Urothelium cell line (cell line): Measurements from ENCODE around the gene VPS11.

ENCODE experiments used
- DNase-seq: peaks from one replicate; pipeline ENCODE4 v3.0.0; 2011; ENCODE audit warnings: low spot score, mixed read lengths
- FAIRE-seq: peaks from 2 replicates; lab custom pipeline; 2011; peaks lifted over from hg19 to GRCh38; lab: Jason Lieb, UNC

The VPS11 gene

DNA sequence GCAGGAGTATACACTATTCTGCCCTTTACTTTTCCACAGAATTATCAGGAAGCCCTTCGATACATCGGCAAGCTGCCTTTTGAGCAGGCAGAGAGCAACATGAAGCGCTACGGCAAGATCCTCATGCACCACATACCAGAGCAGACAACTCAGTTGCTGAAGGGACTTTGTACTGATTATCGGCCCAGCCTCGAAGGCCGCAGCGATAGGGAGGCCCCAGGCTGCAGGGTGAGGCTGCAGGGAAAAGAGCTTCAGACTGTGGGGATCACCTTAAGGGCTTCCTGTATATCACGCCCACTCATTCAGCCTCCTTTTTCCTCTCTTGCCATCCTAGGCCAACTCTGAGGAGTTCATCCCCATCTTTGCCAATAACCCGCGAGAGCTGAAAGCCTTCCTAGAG lies 10.2 kb downstream of the VPS11 start:
- no peak for FAIRE-seq
- no peak for DNase-seq

DNA sequence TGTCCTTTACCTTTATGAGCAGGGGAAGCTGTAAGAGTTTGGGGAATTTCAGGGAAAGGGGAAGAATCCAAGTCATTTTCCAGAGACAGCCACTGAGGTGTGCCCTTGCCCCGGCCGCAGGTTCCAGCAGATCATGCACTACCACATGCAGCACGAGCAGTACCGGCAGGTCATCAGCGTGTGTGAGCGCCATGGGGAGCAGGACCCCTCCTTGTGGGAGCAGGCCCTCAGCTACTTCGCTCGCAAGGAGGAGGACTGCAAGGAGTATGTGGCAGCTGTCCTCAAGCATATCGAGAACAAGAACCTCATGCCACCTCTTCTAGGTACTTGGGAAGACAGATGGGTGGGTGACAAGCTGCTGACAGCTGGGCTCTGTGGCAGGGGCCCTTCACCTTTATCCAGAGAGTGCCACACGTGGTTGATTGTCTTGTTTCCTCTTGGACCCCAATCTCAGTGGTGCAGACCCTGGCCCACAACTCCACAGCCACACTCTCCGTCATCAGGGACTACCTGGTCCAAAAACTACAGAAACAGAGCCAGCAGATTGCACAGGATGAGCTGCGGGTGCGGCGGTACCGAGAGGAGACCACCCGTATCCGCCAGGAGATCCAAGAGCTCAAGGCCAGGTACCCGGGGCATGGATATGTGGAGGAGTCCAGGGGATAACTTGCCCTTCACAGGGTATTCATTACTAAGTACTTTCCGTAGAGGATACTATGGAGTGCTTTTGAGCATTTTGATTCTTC lies 11.2 kb downstream of the VPS11 start:
- DNase-seq = no peak
- FAIRE-seq = no peak

DNA sequence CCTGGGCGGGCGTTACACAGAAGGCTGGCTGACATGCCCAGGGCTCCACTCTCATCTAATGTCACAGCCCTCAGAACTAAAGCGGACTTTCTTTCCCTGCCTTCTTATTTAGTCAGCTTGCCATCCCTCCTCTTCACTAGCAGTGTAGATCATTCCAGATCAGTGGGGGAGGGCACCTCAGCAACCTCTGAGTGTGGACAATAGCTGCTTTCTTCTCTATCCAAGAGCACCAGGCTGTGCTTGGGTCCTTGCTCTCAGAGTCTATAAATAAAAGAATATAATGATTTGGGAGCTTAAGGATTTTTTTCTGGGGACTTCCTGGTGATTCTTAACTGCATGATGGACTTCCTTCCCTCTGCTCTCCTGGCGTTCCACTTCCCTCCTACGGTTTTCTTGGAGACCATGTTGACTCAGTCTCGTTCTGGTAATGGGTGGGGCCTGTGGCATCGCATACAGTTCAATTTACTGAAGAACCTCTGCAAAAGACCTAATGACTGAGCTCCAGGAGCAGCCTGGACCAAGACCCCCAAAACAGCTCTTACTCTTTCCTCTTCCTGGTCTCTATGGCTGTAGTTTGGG lies 14.2 kb downstream of the VPS11 start:
- FAIRE-seq (no peak), DNase-seq (no peak)

DNA sequence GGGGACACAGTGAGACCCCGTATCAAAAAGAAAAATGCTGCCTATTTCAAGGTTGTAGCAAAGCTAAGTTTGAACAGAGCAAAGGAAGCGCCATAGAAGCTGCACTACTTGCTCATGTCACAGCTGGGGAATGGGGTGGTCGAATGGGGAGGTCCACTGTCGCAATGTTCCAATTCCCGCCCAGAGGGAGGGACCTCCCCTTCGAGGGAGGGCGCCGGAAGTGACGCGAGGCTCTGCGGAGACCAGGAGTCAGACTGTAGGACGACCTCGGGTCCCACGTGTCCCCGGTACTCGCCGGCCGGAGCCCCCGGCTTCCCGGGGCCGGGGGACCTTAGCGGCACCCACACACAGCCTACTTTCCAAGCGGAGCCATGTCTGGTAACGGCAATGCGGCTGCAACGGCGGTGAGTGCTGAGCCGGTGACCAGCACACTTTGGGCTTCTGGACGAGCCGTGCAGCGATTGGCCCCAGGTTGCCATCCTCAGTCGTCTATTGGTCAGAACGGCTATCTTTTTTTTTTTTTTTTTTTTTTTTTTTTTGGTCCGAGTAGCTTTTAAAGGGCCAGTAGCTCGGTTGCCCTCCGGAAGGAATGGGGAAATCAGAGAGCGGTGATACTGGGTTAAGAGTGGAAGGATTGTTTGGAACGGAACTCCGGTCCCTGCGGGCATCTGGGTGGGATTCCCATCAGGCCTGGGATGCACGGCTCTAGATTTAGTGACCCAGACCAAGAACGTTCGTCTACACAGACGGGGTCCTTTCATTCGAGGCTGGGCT lies 17.2 kb downstream of the VPS11 start, which contains the start of gene HMBS:
Gene HMBS, plus strand, starts transcription at position 219 of the 774 bp plus-strand sequence. Its CDS starts 153 bp downstream, at position 372.
- DNase-seq (peak; percentile 88), FAIRE-seq (no peak)

DNA sequence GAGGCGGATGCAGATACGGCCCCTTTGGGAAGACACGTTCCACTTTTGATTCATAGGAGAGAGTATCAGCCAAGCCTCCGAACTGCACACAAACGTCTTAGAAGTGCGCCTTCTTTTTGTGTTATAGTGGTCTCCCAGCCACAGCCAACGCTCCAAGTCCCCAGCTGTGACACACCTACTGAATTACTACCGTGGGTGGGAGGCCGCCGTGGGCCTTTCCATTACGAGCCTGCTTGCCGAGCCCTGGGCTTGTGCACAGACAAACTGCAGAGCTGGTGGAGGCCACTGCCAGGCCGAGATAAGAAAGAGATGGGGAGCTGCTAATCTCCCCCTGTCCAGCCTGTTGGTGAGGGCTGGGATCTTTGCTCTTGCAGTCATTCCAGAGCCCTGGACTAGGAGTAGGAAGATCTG lies 17.8 kb downstream of the VPS11 start:
- no peak for DNase-seq
- FAIRE-seq = no peak

DNA sequence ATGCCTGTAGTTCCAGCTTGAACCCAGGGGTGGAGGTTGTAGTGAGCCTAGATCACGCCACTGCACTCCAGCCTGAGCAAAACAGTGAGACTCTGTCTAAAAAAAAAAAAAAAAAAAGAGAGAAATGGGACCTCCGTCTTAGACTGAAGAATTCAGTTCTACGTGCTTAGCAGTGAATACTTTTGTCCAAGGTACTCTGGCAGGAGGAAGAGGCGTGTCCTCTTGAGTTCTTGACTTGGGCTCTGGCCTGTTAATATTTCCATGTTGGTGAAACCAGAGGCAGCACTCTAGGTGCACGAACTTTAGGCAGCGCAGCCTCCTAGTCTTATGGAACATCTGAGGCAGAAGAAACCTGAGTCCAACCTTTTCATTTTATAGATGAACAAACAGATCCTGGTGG lies 19.5 kb downstream of the VPS11 start:
- FAIRE-seq (no peak), DNase-seq (no peak)

DNA sequence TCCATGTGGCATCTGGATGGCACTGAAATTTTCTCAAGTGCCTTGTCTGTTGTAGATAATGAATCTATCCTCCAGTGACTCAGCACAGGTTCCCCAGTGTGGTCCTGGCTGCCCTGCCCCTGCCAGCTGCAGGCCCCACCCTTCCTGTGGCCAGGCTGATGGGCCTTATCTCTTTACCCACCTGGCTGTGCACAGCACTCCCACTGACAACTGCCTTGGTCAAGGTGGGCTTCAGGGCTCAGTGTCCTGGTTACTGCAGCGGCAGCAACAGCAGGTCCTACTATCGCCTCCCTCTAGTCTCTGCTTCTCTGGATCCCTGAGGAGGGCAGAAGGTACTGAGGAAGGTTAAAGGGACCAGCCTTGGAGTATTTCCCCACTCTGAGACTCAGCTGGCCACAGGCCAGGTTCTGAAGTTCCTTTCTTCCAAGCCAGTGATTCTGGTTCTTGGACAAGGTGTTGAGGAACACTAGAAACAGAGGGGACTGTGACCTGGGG lies 20.2 kb downstream of the VPS11 start:
- FAIRE-seq (no peak), DNase-seq (no peak)

DNA sequence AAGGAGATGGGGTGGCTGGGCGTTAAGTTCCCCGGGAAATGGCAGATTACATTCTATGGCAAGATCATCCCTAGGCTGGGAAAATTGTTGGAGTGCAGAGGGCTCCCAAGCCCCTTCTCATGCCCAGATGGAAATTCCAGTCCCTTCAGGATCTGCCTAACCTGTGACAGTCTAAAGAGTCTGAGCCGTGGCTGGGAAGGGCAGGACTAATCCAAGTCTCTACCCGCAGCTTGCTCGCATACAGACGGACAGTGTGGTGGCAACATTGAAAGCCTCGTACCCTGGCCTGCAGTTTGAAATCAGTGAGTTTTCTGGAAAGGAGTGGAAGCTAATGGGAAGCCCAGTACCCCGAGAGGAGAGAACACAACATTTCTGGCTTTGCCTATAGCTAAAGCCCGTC lies 20.8 kb downstream of the VPS11 start:
- no peak for DNase-seq
- FAIRE-seq = no peak

DNA sequence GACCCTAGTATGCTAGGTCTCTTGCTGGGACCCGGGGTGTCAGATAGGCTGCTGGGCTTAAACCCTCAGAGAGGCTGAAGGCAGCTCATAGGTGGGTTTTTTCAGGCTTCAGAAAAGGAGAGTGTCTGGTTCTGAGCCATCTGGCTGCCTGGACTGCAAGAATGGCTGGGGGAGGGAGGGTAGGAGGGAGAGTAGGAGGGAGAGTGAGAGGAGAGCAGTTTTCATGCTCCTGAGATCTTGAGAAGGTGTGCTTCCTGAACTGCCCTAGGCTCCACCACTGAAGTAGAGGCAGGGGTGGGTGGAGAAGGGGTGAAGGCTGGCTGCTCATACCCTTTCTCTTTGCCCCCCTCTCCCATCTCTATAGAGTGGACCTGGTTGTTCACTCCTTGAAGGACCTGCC lies 21.7 kb downstream of the VPS11 start:
- DNase-seq = no peak

DNA sequence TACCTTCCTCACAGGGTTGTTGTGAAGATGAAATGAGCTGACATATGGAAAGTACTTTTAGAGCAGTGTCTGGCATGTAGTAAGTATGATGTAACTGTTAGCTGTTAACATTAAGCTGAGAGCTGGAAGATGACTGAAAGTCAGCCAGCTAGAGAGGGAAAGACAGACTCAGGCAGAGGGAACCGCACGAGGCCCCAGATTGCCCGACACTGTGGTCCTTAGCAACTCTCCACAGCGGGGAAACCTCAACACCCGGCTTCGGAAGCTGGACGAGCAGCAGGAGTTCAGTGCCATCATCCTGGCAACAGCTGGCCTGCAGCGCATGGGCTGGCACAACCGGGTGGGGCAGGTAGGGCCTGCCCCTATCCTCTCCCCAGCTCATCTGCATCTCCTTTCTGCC lies 23.6 kb downstream of the VPS11 start:
- FAIRE-seq (no peak), DNase-seq (no peak)

More for the DNA sequence above, 21.7 kb downstream of the VPS11 start:
- FAIRE-seq = no peak

DNA sequence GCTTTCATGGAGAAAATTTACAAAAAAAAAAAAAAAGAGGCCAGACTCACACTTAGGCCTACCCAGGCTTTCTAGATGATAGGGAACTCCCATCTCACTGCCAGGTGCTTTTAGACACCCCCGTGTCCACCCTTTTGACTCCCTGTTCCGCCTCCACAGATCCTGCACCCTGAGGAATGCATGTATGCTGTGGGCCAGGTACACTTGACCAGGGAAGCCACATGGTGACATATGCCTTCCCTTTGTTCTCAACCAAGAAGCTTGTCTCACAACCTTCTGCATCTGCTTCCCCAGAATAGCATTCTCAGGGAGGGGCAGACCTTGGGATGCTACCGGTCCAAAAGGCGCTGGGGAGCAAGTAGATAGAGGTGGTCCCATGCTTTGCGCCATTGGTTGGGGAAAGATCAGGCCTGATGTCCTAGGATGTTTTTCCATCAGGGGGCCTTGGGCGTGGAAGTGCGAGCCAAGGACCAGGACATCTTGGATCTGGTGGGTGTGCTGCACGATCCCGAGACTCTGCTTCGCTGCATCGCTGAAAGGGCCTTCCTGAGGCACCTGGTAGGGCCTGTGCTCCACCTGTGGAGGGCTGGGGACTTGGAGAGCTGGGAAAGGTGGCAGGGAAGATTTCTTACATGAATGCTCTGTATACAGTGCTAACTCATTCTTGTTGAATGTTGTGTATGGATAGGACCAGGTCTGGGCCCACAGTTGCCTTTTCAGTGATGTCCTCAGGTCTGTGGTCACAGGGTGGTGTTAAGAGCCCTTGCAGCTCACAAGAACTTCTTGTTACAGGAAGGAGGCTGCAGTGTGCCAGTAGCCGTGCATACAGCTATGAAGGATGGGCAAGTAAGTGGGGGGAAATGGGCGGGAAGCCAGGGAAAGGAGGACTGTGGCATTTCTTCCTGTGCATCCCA lies 24.6 kb downstream of the VPS11 start:
- DNase-seq = no peak
- FAIRE-seq = no peak

DNA sequence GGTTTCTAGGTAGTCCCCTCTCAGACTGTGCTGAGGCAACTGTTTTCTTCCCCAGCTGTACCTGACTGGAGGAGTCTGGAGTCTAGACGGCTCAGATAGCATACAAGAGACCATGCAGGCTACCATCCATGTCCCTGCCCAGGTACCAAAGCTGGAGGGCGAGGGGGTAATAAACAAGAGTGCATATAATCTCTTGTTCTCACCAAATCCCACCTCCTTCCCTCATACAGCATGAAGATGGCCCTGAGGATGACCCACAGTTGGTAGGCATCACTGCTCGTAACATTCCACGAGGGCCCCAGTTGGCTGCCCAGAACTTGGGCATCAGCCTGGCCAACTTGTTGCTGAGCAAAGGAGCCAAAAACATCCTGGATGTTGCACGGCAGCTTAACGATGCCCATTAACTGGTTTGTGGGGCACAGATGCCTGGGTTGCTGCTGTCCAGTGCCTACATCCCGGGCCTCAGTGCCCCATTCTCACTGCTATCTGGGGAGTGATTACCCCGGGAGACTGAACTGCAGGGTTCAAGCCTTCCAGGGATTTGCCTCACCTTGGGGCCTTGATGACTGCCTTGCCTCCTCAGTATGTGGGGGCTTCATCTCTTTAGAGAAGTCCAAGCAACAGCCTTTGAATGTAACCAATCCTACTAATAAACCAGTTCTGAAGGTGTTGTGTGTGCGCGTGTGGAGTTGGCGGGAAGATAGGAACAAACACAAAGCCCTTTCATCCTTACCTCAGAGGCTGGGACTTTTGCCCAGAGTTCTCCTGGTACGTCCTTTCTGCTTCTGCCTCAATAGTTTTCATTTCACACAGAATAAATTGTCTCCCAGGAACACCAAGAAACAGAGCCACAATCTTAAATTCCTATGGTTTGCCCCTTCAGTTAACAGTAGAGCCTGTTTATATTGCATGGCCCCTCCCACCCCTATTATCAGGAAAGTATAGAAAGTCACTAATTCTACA lies 25.5 kb downstream of the VPS11 start:
- FAIRE-seq (no peak), DNase-seq (no peak)

DNA sequence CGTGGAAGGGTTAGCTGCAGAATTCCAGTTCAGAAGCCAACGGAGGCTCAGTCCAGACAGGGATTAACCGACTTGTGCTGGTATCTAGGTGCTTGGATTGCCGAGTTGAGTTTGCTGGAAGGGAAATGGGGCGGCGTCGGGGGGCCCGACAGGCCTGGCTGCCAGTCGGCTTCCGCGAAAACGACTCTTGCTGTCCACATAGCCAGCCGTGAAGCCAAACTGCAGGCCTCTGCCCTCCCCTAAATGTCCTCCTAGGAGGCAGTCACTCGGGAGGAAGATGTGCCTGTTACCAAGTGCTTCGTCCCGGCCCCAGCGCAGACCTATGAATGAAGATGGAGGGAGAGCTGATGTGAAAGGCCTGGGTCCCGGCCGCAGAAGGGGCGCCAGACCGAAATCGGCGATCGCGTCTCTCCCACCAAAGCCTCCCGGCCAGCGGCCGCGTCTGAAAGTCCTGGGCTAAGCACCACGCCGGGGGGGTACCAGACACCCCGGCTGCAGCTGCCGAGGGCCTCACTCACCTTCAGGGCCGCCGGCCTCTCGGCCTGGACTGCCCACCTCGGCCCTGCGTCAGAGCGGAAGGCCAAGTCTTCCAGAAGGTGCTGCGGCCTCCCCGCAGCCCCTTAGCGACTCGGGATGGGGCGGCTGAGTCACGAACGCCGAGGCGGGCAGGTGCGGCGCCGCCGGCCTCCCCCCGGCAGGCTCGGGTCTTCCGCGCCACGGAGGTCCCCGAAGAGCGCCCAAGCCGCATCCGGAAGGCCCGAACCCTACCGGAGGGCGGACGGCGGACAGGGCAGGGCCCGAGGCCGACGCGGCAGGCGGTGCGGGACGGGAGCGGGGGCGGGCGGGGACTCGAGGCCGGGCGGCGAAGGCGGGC lies 26.6 kb downstream of the VPS11 start:
- no peak for FAIRE-seq
- no peak for DNase-seq

DNA sequence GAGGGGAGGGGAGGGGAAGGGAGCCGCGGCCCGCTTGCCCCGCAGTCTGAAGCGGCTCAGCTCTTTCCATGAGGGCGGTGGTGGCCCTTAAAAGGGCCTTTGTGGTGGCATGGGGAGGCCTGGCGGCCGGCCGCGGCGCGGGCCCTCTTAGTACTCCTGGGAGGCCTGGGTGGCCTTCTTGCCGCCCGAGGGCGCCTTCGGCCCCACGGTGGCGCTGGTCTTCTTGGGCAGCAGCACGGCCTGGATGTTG lies 27.1 kb downstream of the VPS11 start:
- FAIRE-seq (no peak), DNase-seq (peak; percentile 50)

DNA sequence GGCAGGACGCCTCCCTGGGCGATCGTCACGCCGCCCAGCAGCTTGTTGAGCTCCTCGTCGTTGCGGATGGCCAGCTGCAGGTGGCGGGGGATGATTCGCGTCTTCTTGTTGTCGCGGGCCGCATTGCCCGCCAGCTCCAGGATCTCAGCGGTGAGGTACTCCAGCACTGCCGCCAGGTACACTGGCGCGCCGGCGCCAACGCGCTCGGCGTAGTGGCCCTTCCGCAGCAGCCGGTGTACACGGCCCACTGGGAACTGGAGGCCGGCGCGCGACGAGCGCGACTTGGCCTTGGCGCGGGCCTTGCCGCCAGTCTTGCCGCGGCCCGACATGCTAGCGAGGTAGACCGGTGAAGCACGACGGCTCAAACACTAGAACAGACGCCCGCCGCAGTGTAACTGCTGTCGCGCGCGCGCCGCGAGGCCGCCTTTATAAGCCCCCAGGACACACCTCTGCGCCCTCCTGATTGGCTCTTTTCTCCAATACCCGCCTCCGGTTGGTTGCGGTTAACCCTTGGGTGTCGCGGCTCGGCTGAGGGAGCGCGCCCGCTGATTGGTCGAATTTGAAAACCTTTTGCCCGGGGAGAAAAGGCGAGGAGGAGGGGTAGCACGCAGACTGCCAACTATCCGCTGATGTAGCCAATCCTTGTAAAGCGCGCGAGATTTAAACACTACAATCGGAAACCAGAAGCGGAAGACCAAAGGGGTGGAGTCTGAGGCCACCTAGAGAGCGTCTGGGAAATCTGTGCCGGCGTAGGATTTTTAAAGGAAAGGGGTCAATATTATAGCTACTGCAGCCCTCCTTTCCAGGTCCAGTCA lies 27.7 kb downstream of the VPS11 start:
- FAIRE-seq (no peak), DNase-seq (peak; percentile 96)

DNA sequence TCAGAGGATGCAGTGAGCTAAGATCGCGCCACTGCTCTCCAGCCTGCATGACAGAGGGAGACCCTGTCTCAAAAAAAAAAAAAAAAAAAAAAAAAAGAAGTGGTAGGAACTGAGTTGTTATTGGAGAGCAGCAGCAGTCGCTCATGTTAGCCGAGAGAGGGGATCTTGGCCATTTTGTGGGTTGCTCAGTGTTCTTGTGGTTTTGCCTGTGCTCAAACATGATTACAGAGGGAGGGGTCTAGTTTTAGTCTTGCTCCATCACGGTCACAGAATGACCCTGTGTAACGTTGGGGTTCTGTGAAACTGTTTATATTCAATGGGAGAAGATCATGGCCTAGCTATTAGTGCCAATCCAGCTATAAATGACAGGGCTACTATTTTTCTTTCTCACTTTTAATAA lies 32.1 kb downstream of the VPS11 start:
- no peak for FAIRE-seq

DNA sequence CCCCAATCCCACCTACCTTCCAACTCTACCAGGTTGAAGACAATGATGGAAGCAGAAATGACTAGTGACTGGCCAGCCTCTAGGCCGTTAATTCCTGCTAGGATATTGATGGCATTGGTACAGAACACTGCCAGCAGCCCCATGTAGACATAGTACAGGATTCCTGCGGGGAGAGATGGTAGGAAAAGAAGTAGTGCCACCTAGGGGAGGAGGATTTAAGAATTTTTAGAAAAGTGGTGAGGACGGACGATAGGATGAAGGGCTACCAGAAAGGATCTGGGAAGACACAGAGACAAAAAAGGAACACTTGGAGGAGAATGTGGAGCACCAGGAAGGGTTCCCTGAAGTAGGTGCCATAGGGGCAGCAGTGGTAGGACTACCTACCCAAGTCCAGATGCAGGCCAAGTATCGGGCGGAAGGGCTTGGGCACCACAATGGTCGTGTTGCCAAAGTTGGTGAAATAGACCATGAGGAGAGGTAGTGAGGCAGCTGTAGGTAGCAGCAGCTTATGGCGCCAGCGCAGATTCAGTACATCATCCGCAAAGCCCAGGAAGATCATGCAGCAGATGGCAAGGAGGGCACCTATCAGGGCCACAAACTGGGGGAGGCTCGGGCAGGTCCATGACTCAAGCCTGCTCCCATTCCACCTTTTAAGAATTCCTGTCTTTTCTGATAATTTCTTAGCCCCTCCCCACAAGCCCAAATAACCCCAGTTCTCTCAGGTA lies 32.8 kb downstream of the VPS11 start:
- no peak for FAIRE-seq
- DNase-seq = no peak

More for the DNA sequence above, 32.1 kb downstream of the VPS11 start:
- DNase-seq = no peak
